H9 (cell line): Measurements from ENCODE around the gene MROH8. TPM values are rescaled to one million over a fixed set of nuclear protein-coding genes. Genes with fewer than 3 reads are reported as not detected.
"Not testable (repeated sequence)": the region's sequence is repeated elsewhere in the genome, so short reads cannot be mapped to it uniquely, and the experiment has no call there.

Experiments used
- DNase-seq: peaks from one replicate; pipeline ENCODE4 v3.0.0-alpha.2; 2017
- H2AFZ ChIP-seq: one replicate; pipeline ENCODE4 v1.6.1; 2013; ENCODE audit warnings: mild to moderate bottlenecking, low read length, control low read depth, moderate library complexity
- H2AK5ac ChIP-seq: 2 replicates; pipeline ENCODE4 v1.6.1; 2013; ENCODE audit warnings: low read length, control low read depth, mixed read lengths; ENCODE audit not compliant: insufficient read length
- H2BK120ac ChIP-seq: one replicate; pipeline ENCODE4 v1.6.1; 2013; ENCODE audit warnings: low read depth, mild to moderate bottlenecking, low read length, control low read depth, inconsistent platforms; ENCODE audit not compliant: poor library complexity, severe bottlenecking
- H2BK12ac ChIP-seq: 2 replicates; pipeline ENCODE4 v1.6.1; 2013; ENCODE audit warnings: low read length, control low read depth, mixed read lengths, low read depth; ENCODE audit not compliant: insufficient read length
- H2BK15ac ChIP-seq: 2 replicates; pipeline ENCODE4 v1.6.1; 2013; ENCODE audit warnings: low read depth, low read length, control low read depth
- H2BK20ac ChIP-seq: one replicate; pipeline ENCODE4 v1.6.1; 2013; ENCODE audit warnings: low read depth, mild to moderate bottlenecking, low read length, control low read depth, inconsistent platforms; ENCODE audit not compliant: poor library complexity, severe bottlenecking
- H2BK5ac ChIP-seq: 2 replicates; pipeline ENCODE4 v1.6.1; 2013; ENCODE audit warnings: low read length, control low read depth, mixed read lengths; ENCODE audit not compliant: insufficient read length
- H3K14ac ChIP-seq: 2 replicates; pipeline ENCODE4 v1.6.1; 2013; ENCODE audit warnings: low read length, control low read depth; ENCODE audit not compliant: insufficient read depth
- H3K18ac ChIP-seq: 2 replicates; pipeline ENCODE4 v1.6.1; 2013; ENCODE audit warnings: low read depth, mild to moderate bottlenecking, mixed read lengths, low read length, control low read depth; ENCODE audit not compliant: insufficient read length
- H3K23ac ChIP-seq: 2 replicates; pipeline ENCODE4 v1.6.1; 2013; ENCODE audit warnings: low read length, control low read depth, mixed read lengths, low read depth; ENCODE audit not compliant: insufficient read length
- H3K23me2 ChIP-seq: 2 replicates; pipeline ENCODE4 v1.6.1; 2013; ENCODE audit warnings: low read depth, mild to moderate bottlenecking, mixed read lengths, low read length, control low read depth; ENCODE audit not compliant: insufficient read length, poor library complexity, severe bottlenecking
- H3K27ac ChIP-seq: 2 replicates; pipeline ENCODE4 v1.5.1; 2013; ENCODE audit warnings: low read length, control low read depth, mixed read lengths, low read depth; ENCODE audit not compliant: insufficient read length
- H3K27me3 ChIP-seq: 2 replicates; pipeline ENCODE4 v1.6.1; 2013; ENCODE audit warnings: low read length, control low read depth, inconsistent platforms; ENCODE audit not compliant: insufficient read depth
- H3K4ac ChIP-seq: 2 replicates; pipeline ENCODE4 v1.6.1; 2013; ENCODE audit warnings: low read depth, mild to moderate bottlenecking, control low read depth, inconsistent platforms, low read length, moderate library complexity
- H3K4me1 ChIP-seq: 2 replicates; pipeline ENCODE4 v1.6.1; 2013; ENCODE audit warnings: low read length, control low read depth, inconsistent platforms; ENCODE audit not compliant: insufficient read depth
- H3K4me2 ChIP-seq: 2 replicates; pipeline ENCODE4 v1.6.1; 2013; ENCODE audit warnings: low read length, control low read depth, mixed read lengths; ENCODE audit not compliant: insufficient read length, insufficient read depth
- H3K56ac ChIP-seq: 2 replicates; pipeline ENCODE4 v1.6.1; 2013; ENCODE audit warnings: low read depth, mild to moderate bottlenecking, mixed read lengths, low read length, control low read depth; ENCODE audit not compliant: insufficient read length
- H3K79me1 ChIP-seq: 2 replicates; pipeline ENCODE4 v1.6.1; 2013; ENCODE audit warnings: low read depth, mild to moderate bottlenecking, moderate library complexity, low read length, control low read depth, inconsistent platforms; ENCODE audit not compliant: insufficient read depth, poor library complexity, severe bottlenecking
- H3K79me2 ChIP-seq: 2 replicates; pipeline ENCODE4 v1.6.1; 2013; ENCODE audit warnings: low read length, control low read depth, inconsistent platforms; ENCODE audit not compliant: insufficient read depth
- H3K9ac ChIP-seq: 2 replicates; pipeline ENCODE4 v1.6.1; 2013; ENCODE audit warnings: low read length, control low read depth, mixed read lengths; ENCODE audit not compliant: insufficient read length; ENCODE audit errors: extremely low read depth
- H3K9me3 ChIP-seq: one replicate; pipeline ENCODE4 v1.6.1; 2013; ENCODE audit warnings: low read depth, low read length, inconsistent platforms; ENCODE audit not compliant: control insufficient read depth
- H3T11ph ChIP-seq: one replicate; pipeline ENCODE4 v1.6.1; 2013; ENCODE audit warnings: mild to moderate bottlenecking, low read length, control low read depth, inconsistent platforms
- H4K20me1 ChIP-seq: one replicate; pipeline ENCODE4 v1.6.1; 2013; ENCODE audit not compliant: control insufficient read depth, insufficient read length, insufficient read depth
- H4K5ac ChIP-seq: 2 replicates; pipeline ENCODE4 v1.6.1; 2013; ENCODE audit warnings: low read depth, mild to moderate bottlenecking, mixed read lengths, low read length, control low read depth; ENCODE audit not compliant: insufficient read length
- H4K8ac ChIP-seq: replicated peaks from 2 replicates; pipeline ENCODE4 v1.6.1; 2013; ENCODE audit warnings: low read length, control low read depth, mixed read lengths, low read depth; ENCODE audit not compliant: insufficient read length
- H4K91ac ChIP-seq: 2 replicates; pipeline ENCODE4 v1.6.1; 2013; ENCODE audit warnings: low read depth, mild to moderate bottlenecking, moderate library complexity, mixed read lengths, low read length, control low read depth; ENCODE audit not compliant: insufficient read length
- H3K27ac Mint-ChIP-seq, 3 experiments: 2 replicates in 2 of 3; 3 replicates in 1 of 3; pipeline ENCODE4 v1.8.0; 2020 to 2021; ENCODE audit warnings: mixed read lengths in 3 of 3, mild to moderate bottlenecking in 1 of 3, moderate library complexity in 1 of 3
- H3K27me3 Mint-ChIP-seq: 2 replicates; pipeline ENCODE4 v1.8.0; 2021; ENCODE audit warnings: low read depth, mild to moderate bottlenecking, moderate library complexity, mixed read lengths
- H3K36me3 Mint-ChIP-seq, 3 experiments: 2 replicates in 2 of 3; 3 replicates in 1 of 3; pipeline ENCODE4 v1.8.0; 2020 to 2021; ENCODE audit warnings: low read depth in 3 of 3, mixed read lengths in 3 of 3; ENCODE audit not compliant: insufficient read depth in 1 of 3
- H3K4me1 Mint-ChIP-seq, 2 experiments: 2 replicates each; pipeline ENCODE4 v1.8.0; 2020; ENCODE audit warnings: mixed read lengths in 2 of 2
- H3K4me3 Mint-ChIP-seq, 2 experiments: 2 replicates in 1 of 2; 3 replicates in 1 of 2; pipeline ENCODE4 v1.8.0; 2020 to 2021; ENCODE audit warnings: mild to moderate bottlenecking in 2 of 2, mixed read lengths in 2 of 2, moderate library complexity in 1 of 2
- H3K9me3 Mint-ChIP-seq, 2 experiments: 2 replicates in 1 of 2; 3 replicates in 1 of 2; pipeline ENCODE4 v1.8.0; 2020; ENCODE audit warnings: mild to moderate bottlenecking in 2 of 2, mixed read lengths in 2 of 2, moderate library complexity in 1 of 2
- WGBS: extraction: QIAGEN DNeasy Blood & Tissue Kit; methylation state at CpG from one replicate; pipeline ENCODE4 v1.1.7; 2013; ENCODE audit warnings: missing lambda C conversion rate, low lambda C conversion rate, mixed read lengths; ENCODE audit not compliant: insufficient read length; ENCODE audit errors: extremely low coverage; 5-methylcytosine and 5-hydroxymethylcytosine counted together
- total RNA-seq: library from RNA; stranded (reverse); gene quantifications from 2 replicates; pipeline ENCODE4 v1.2.1, GENCODE V29; 2021
- TF ChIP-seq, protein P1 (sequence below): fragments of 200-600 bp; sonication (generic); conservative IDR thresholded peaks from 3 replicates; pipeline ENCODE4 v1.8.0; 2021; ENCODE audit warnings: antibody characterized with exemption, mild to moderate bottlenecking

MROH8 gene
- total RNA-seq, 1 experiment from 2014 or later, result 0.90 TPM

- no peaks in the 10 kb centered on the region for H3K27me3 ChIP-seq
- no peak overlapping the region for H3K4me3 Mint-ChIP-seq
- H2BK12ac ChIP-seq, result no peak overlapping the region
- H3K18ac ChIP-seq, result no peak overlapping the region
- H3K79me2 ChIP-seq, result no peaks in the 10 kb centered on the region
- H2AFZ ChIP-seq, result no peak overlapping the region
- no peaks in the 10 kb centered on the region for H3K23me2 ChIP-seq
- H3K27ac ChIP-seq, result no peak overlapping the region
- peaks cover 9% of the 10 kb centered on the region for H3K27me3 Mint-ChIP-seq
- H2BK5ac ChIP-seq, result no peak overlapping the region
- H4K91ac ChIP-seq, result no peak overlapping the region
- peaks cover 10 to 11% of the 10 kb centered on the region in 2 experiments for H3K9me3 Mint-ChIP-seq
- no peak for DNase-seq
- no peak overlapping the region for H3T11ph ChIP-seq
- no peak overlapping the region for H3K4ac ChIP-seq
- no peak overlapping the region for H3K27ac Mint-ChIP-seq
- no CpG with 5 or more reads among the region's 3 CpGs for WGBS
- H4K5ac ChIP-seq, result no peak overlapping the region
- no peak overlapping the region for H2AK5ac ChIP-seq
- H4K20me1 ChIP-seq, result no peaks in the 10 kb centered on the region
- H3K14ac ChIP-seq, result no peak overlapping the region
- no peak overlapping the region for H2BK120ac ChIP-seq
- H3K36me3 Mint-ChIP-seq, result peaks cover 0 to 5% (median 3%) of the 10 kb centered on the region in 3 experiments; a peak in 3 of 7 replicates
- no peaks in the 10 kb centered on the region for H3K9me3 ChIP-seq
- no peak overlapping the region for H3K23ac ChIP-seq
- H3K56ac ChIP-seq, result no peak overlapping the region
- no peaks in the 10 kb centered on the region for H3K79me1 ChIP-seq
- H4K8ac ChIP-seq, result no peak overlapping the region
- no peaks in the 10 kb centered on the region for H3K4me1 Mint-ChIP-seq
- TF ChIP-seq, protein P1, sequence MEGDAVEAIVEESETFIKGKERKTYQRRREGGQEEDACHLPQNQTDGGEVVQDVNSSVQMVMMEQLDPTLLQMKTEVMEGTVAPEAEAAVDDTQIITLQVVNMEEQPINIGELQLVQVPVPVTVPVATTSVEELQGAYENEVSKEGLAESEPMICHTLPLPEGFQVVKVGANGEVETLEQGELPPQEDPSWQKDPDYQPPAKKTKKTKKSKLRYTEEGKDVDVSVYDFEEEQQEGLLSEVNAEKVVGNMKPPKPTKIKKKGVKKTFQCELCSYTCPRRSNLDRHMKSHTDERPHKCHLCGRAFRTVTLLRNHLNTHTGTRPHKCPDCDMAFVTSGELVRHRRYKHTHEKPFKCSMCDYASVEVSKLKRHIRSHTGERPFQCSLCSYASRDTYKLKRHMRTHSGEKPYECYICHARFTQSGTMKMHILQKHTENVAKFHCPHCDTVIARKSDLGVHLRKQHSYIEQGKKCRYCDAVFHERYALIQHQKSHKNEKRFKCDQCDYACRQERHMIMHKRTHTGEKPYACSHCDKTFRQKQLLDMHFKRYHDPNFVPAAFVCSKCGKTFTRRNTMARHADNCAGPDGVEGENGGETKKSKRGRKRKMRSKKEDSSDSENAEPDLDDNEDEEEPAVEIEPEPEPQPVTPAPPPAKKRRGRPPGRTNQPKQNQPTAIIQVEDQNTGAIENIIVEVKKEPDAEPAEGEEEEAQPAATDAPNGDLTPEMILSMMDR, result no peak
- H2BK20ac ChIP-seq, result no peak overlapping the region
- no peak overlapping the region for H2BK15ac ChIP-seq
- no peak overlapping the region for H3K9ac ChIP-seq
- no peaks in the 10 kb centered on the region for H3K4me1 ChIP-seq
- no peak overlapping the region for H3K4me2 ChIP-seq
Measured at GRCh38 chr20:37128803-37129202, 50.5 kb downstream of the MROH8 start.

GRCh38 chr20:37126290-37126689 is 53.1 kb downstream of the MROH8 start:
- H3K27me3 Mint-ChIP-seq, DNase-seq, H3T11ph ChIP-seq, H4K8ac ChIP-seq, H2BK20ac ChIP-seq, H2AK5ac ChIP-seq, H3K23ac ChIP-seq, H3K9ac ChIP-seq, H2AFZ ChIP-seq, H3K4me1 Mint-ChIP-seq, H3K18ac ChIP-seq, H3K9me3 ChIP-seq, H3K79me1 ChIP-seq, H3K36me3 Mint-ChIP-seq, H3K14ac ChIP-seq, H3K56ac ChIP-seq, H2BK5ac ChIP-seq, H3K4me2 ChIP-seq, H3K27ac ChIP-seq, H4K20me1 ChIP-seq, H3K4ac ChIP-seq, H3K27ac Mint-ChIP-seq, H3K23me2 ChIP-seq, H2BK120ac ChIP-seq, H3K27me3 ChIP-seq, H3K4me3 Mint-ChIP-seq, H3K4me1 ChIP-seq, H3K79me2 ChIP-seq, H2BK12ac ChIP-seq, H4K91ac ChIP-seq, H4K5ac ChIP-seq, H2BK15ac ChIP-seq: not testable (repeated sequence)
- WGBS, result no CpG with 5 or more reads among the region's 30 CpGs
- H3K9me3 Mint-ChIP-seq, result peaks cover 11 to 13% of the 10 kb centered on the region in 2 experiments
